ENCODE measurements around the gene ATP8B4.
"Not testable (repeated sequence)": the region's sequence is repeated elsewhere in the genome, so short reads cannot be mapped to it uniquely, and the experiment has no call there.

The ATP8B4 gene

DNA sequence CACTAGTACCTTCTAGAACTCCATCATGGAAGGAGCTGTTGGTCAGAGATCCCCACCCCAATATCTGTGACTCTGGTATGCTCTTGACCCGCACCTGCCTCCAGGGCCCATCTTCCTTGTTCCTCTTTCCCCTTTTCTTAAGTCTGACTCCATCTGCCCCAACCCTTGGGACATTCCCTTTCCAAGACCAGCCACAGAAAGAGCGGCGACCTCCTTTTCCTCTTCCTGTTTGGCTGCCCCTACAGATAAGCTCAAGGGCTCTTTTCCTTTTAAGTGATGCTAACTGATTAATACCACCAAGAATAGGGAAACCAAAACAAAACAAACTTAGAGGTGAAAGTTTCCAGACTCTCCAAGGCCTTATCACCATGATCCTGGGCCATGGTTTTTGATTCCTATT is 21.9 kb upstream of the ATP8B4 start:
- no peak for DNase-seq (ENCODE audit: low spot score)

DNA sequence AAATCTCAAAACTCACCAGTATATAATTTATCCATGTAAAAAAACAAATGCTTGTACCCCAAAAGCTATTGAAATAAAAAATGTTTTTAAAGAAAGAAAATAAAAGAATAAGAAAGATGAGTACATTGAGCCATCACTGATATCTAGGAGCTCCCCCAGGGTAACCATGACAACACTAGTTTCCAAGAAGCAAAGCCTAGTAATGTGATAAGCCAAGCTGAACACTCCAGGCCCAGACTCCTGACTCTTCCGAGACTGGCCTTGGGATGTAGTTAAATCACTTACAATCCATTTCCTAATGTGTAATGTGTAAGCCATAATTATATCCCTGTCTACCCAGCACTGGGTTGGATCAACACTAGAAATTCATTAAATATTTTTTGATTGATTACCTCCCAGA is 21.1 kb upstream of the ATP8B4 start:
- no peak for DNase-seq (ENCODE audit: low spot score)

DNA sequence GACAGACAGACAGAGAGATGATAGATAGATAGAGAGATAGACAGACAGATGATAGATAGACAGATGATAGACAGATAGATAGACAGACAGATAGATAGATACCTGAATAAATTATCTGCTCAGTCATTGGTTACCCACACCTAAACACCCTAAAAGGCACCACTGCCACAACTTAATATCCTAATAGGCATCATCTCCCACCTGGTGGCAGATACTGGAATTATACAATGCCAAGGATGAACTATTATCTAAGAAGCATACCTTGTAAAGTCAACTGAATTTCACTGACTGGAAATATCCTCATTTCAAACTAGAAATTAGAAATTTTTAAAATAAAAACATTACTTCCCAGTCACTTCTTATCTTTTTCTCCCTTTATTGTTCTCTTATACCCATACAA is 19.4 kb upstream of the ATP8B4 start:
- no peak for DNase-seq (ENCODE audit: low spot score)

DNA sequence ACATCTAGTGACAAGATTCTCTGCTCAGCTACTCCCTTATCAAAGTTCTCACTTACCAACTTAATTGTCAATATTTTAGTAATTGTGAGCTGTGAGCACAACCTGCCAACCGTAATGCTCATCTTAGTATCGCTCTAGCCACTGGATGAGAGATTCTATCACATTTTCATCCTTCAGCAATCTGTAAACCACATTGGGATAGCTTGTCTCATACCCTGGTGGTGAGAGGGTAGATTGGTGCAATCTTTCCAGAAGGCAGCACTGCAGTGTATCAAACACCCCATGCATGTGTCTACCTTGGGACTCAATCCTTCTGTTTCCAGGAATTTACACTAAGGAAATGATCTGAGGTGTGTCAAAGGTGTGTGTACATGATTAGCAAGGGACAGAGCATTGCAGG is 18.9 kb upstream of the ATP8B4 start:
- no peak for DNase-seq (ENCODE audit: low spot score)

DNA sequence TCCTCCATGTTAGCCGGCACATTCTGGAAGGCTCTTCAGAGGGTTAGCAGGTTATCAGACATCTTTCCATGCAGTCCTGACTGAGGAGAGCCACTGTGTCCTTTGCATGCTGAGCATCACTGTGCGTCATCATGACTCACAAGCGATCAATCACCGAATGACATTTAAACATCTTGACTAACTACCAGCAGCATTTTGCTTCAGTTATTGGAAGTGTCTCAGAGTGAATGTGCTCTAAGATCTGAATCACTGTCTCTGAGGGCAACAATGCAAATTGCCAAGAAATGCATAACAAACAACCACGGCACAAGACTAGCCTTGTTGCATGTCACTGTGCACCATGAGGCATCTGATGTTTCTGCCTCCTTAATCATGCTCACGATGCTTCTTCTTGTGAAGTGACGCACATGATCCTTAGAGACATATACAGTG is 18.3 kb upstream of the ATP8B4 start:
- peak; percentile 68 for DNase-seq (ENCODE audit: low spot score)

DNA sequence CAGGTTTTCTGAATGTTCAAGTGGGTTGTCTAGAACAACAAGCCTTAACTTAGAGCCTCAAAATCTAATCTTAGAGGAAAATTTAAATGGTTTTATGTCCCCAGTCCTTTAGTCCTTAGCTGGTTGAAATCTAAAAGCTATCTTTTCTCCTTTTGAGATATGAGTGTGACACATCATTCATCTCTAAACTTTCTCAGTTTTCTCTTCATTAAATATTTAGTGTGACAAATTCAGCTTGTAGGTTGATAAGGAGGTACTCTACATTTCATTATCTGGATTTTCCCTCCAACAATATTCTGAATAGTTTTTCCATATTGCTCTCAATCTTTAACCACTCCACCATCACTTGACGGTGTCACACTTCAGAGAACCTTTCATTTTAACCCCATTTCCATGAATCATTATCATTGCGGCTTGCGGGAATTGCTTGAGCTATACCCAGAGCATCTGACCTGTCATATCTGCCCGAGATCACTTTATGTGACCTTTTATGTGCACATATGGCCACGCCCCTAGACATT is 16.1 kb upstream of the ATP8B4 start:
- no peak for DNase-seq (ENCODE audit: low spot score)

DNA sequence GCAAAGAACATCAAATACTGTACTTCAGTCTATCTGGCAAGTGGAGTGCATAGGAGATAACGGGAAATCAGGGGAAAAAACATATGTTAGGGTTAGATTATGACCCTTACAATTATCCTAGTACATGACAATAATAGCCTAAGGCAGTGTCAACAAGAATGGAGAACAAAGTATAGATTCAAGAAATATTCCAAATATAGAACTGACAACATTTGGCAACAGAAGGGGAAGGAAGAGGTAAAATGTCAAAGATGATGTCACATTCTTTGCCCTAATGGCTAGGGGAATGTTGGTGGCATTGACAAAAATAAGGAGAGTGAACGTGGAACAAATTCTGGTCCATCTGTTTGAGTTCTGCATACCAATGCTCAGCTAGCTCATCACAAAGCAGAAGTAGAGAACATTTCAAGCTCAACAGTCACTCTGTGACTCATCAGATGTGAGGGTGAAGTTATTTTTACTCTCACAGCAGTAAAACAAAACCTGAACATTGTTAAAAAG is 15.5 kb upstream of the ATP8B4 start:
- DNase-seq (ENCODE audit: low spot score), result peak; percentile 7

DNA sequence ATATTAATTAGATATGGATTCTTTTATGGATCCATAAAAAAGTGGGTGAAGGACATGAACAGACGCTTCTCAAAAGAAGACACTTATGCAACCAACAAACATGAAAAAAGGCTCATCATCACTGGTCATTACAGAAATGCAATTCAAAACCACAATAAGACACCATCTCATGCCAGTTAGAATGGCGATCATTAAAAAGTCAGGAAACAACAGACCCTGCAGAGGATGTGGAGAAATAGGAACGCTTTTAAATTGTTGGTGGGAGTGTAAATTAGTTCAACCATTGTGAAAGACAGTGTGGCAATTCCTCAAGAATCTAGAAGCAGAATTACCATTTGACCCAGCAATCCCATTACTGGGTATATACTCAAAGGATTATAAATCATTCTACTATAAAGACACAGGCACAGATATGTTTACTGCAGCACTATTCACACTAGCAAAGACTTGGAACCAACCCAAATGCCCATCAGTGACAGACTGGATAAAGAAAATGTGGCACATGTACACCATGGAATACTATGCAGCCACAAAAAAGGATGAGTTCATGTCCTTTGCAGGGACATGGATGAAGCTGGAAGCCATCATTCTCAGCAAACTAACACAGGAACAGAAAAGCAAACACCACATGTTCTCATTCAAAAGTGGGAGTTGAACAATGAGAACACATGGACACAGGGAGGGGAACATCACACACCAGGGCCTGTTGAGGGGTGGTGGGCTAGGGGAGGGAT is 13.4 kb upstream of the ATP8B4 start:
- not testable (repeated sequence) for DNase-seq (ENCODE audit: low spot score)

DNA sequence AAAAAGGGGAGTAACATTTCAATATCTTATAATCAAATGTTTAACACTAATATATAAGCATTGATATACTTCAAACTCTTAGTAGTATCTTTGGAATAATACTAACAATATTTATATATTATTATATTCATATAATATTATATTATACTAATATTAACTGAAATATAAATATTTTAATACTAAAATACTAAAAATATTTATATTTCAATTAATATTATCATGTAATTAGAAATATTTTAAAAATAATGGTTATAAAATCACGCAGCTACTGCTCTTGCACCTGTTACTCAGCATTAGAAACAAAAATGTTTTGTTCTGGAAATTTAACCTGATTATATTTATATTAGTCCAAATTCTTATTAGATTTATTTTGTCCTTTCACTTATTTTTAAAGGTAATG is 12.6 kb upstream of the ATP8B4 start:
- no peak for DNase-seq (ENCODE audit: low spot score)

DNA sequence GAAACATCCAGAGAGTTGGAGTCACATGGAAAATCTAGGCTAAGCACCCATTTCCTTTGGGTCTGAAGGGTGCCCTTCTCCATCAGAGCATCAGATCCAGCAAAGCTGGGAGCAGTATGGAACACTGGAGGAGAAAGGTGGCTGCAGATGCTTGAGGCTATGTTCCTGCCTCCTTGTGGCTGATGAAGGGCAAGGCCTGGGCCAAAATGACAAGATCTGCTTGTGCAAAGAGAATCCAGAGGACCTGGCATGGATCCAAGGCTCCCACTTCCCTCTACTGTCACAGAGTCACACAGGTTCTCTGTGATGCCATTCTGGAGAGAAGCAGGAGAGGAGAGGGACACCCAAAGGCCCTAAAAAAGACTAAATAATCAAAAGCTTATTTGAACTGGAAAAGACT is 9.2 kb upstream of the ATP8B4 start:
- DNase-seq (ENCODE audit: low spot score), result no peak

DNA sequence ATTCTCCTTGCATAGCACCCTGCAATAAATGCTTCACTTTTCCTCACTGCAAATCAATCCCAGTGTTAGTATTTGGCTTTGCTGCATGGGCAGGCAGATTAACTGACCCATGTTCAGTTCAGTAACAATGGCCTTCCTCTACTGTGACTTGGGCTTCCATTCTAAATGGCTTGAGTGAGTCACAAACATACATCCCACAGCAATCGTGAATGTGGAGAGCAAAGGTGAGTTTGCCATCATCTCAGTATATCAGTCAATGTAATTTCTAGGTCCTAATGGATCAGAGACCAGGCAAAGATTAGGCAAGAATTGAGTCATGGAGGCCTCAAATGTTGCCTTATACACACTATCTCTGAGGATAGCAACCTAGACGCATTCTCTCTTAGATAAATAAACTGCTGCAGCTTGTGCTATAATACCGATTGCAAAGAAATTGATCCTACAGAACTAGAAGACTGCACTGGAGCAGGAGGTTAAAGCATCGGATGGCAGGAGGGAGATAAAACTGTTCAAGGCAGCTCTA is 8.3 kb upstream of the ATP8B4 start:
- DNase-seq (ENCODE audit: low spot score), result no peak

DNA sequence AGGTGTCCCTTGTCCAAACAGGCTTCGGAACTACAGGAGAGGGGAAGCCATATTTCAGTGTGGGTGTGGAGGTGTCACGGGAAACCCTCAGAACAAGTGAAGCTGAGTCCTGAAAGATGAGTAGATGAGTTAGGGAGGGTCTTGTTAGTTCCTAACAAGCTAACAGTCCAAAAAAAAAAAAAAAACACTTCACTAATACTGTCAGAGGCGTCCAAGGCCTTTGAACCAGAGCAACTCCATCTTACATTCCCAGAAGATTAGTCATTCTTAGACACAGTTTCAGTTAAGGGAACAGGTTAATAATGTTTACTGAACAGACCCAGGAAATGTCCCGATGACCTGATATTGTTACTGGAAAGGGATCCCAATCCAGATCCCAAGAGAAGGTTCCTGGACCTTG is 7.0 kb upstream of the ATP8B4 start:
- DNase-seq (ENCODE audit: low spot score), result no peak

DNA sequence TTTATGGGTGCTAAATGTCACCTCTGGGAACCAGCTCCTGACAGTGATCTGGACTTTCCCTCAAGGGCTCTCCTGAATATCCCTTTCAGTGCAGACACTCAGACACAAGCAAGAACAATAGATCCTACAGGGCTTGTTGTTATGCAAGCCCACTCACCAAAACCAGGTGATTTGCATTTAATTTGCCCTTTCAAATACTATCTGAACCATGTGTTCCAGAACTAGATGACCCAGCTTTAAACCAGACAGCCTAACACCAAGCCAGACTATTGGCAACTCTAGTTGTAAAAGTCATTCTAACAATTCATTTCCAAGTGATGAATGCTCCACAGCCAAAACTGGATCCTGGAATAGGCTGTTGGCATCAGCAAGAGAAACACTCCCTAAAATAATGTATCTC is 5.6 kb upstream of the ATP8B4 start:
- no peak for DNase-seq (ENCODE audit: low spot score)

DNA sequence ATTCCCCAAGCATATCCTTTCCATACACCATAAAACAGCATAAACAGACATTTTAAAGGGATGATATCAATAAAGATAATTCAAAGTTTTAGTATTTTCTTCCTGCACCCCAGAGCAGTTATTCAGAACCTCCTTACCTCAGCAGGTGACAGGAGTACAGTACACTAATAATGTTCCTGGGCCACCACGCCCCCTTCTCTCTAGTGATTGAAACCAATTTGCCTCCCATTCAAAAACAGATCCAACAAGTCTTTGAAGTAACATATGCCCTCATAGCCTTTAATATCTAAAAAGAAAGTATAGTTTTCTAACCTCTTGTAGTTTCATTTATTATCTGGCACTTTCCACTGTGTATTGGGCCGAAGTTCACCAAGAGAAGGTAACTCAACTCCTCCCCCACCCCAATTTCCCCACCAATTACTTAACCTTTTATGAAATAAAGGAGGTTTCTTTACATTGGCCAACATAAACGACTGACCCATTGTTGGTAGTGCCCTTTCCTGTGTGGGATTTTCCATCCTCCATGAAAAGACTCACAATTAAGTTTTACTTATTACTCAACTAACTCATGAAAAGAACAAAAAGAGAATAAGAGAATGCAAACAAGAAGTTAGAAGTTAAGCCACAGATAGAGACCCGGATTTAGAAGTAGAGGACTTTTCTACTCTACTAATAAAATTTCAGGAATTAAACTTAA is 5.0 kb upstream of the ATP8B4 start:
- no peak for DNase-seq (ENCODE audit: low spot score)

DNA sequence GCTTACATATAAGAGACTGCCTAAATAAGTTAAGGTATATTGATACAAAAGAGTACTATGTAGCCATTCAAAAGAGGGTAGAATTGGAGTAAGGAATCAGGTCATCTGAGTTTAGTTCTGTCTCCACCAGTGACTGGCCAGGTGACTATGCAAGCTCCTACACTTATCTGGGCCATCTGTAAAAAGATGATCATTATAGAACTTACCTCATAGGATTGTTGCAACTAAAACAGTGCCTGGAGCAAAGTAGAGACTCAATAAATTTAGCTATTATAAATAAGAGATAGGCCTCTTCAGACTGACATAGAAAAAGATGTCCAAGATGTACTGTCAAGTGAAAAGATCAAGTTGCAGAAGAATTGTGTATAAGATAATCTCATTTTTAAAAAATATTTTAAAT is 1.7 kb upstream of the ATP8B4 start:
- no peak for DNase-seq (ENCODE audit: low spot score)

DNA sequence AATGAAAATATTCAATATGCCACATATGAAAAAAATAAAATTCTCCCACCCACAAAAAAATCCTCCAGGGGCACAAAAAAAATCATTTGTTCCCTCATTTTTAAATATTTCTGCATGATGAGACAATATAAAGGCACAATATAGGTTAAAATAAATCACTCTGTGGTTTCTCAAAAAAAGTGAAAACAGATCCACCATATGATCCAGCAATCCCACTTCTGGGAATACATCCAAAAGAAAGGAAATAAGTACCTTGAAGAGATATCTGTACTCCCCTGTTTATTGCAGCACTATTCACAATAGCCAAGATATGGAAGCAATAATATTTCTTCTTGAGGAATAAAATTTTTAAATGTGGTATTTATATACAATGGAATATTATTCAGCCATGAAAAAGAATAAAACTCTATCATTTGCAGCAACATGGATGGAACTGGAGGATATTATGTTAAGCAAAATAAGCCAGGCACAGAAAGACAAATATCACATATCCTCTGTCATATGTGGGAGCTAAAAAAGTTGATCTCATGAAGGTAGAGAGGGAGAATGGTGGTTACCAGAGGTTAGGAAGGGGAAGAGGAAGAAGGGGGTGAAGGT is 1.5 kb downstream of the ATP8B4 start:
- no peak for DNase-seq (ENCODE audit: low spot score)

DNA sequence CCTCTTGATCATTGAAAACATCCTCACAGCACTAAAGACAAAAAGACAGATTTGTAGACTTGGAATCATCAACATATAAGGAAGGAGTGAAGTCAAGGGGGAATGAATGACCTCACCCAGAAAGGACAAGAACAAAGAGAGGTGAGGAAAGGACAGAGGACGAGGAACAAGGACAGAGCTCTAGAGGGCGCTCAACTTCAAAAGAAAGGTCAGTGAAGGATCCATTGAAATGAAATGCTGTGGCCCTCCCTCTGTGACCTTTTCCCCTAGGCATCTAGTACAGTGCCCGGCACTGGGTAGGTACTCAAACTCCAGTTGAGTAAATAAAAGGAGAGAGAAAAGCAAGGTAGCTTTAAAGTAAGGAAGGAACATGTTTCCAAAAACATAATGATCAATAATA is 2.6 kb downstream of the ATP8B4 start:
- DNase-seq (ENCODE audit: low spot score), result peak; percentile 16

DNA sequence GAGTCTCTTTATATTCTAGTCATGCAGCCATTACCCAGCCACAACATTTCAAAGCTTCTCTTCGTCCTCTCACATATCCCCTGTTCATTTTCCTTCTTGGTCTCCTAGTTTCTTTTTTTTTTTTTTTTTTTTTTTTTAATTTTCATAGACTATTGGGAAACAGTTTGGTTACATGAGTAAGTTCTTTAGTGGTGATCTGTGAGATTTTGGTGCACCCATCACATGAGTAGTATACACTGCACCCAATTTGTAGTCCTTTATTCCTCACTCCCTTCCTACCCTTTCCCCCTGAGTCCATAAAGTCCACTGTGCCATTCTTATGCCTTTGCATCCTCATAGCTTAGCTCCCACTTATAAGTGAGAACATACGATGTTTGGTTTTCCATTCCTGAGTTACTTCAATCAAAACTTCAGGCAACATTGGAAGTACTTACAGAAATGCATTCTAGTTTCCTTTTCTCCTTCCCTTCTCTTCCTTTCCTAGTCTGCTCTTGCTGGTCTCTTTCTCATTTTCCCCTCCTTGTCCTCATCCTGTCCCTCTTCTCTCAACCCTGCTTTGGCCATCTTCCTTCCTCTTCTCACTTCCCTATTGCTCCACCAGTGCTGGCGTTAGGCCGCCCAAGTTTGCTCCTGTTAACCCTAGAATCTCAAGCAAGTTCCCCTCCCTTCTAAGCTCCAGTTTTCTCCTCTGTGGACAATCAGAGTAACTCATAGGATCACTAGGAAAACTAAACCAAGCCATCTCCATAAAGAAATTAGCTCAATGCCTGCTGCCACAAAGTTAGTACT is 4.8 kb downstream of the ATP8B4 start:
- no peak for DNase-seq (ENCODE audit: low spot score)

DNA sequence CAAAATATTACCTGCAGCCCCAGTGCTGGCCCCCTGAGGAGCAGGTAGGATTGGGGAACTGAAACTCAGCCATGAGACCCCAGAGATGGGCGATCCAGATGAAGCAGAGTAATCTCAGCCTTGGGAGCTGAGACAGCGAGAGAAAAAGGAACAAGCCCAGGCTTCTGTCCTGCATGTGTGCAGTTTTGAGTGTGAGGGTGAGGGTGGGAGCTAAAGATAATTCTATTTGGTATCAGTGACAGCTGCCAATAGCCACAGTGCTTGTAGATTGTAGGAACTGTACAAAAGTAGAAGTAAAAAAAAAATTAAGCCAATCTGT is 5.9 kb downstream of the ATP8B4 start:
- DNase-seq (ENCODE audit: low spot score), result no peak

DNA sequence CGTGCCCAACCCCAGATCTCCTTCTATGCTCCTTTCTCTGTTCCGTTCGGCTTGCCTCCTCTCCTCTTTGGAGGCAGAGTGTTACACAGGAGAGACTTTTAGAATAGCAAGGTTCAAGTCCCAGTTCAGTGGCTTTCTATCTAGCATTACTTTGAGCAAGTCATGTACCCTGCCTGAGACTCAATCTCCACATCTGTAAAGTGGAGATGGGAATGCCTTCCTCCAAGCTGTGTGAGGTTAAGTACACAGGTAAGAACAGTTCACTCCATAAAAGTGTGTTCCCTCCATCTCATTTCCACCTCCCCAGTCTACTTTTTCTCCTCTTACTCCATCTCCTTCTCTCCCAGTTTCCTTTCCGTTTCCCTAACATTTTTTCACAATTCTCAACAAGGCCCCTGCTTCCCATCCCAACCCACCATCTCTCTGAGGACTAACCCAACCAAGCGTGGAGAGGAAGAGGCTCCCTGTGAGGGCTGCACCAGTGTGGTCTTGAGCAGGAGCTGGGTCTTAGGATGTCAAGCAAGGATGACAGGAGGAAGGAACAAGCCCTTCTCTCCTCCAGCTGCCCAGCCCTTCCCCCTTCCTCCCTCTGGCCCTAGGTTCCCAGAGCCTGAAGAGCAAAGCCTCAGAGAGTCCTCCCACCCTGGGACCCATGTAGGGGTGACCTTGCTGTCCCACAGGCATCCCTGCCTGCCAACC is 6.4 kb downstream of the ATP8B4 start:
- no peak for DNase-seq (ENCODE audit: low spot score)

DNA sequence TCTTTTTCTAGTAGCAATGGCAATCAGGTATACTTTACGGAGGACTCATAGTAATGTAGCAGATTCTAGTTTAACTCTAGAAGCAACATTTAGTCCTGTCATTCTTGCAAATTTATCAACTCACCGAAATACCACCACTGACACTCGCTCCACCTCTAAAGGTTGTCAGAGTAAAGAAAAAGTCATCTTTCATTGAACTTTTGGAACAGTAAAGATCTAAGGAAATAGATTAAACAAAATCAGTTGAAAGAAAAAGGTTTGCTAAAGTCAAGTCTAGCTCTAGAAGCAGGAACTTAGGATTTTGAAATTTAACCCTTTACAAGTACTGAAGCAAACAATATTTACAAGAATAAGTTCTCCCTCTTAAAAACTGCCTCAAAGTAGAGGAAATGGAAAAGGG is 8.7 kb downstream of the ATP8B4 start:
- no peak for DNase-seq (ENCODE audit: low spot score)

Measured in GM03348 (cell line).